ENCODE data around the gene SLC1A1. TPM values are rescaled to one million over a fixed set of nuclear protein-coding genes. Genes with fewer than 3 reads are reported as not detected.
"Not testable (repeated sequence)": the region's sequence is repeated elsewhere in the genome, so short reads cannot be mapped to it uniquely, and the experiment has no call there.

Gene SLC1A1
- total RNA-seq, 4 donors from 2014 or later, result 6.8 to 19.2 (median 11.8) TPM

DNA sequence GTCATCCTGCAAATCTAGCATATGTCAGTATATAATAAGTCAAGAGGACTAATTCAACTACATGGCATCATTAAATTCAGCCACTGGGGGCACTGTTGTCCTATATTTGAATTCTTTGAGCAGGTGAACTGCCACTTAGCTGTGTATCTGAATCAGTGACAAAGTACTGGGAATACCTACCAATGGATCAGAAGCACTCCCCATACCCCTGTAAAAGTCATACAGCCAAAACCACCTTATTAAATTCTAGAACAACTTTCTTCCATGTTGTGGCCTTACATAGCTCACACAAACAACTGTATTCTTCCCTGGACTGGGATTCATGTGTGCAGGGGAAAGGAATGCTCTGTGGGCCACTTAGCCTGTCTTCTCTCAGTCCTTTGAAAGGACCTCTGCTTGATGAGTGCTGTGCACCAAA is 114.4 kb downstream of the SLC1A1 start:
- intact Hi-C loops (cut with DNase I; ENCODE audit: low total_unique reads), result no loop called here
- H3K27me3 ChIP-seq, result no peaks in the 10 kb centered on the region
- TF ChIP-seq, protein P1, sequence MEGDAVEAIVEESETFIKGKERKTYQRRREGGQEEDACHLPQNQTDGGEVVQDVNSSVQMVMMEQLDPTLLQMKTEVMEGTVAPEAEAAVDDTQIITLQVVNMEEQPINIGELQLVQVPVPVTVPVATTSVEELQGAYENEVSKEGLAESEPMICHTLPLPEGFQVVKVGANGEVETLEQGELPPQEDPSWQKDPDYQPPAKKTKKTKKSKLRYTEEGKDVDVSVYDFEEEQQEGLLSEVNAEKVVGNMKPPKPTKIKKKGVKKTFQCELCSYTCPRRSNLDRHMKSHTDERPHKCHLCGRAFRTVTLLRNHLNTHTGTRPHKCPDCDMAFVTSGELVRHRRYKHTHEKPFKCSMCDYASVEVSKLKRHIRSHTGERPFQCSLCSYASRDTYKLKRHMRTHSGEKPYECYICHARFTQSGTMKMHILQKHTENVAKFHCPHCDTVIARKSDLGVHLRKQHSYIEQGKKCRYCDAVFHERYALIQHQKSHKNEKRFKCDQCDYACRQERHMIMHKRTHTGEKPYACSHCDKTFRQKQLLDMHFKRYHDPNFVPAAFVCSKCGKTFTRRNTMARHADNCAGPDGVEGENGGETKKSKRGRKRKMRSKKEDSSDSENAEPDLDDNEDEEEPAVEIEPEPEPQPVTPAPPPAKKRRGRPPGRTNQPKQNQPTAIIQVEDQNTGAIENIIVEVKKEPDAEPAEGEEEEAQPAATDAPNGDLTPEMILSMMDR (IDR thresholded peaks at IDR 0.05), result peak; percentile 47 to 65 (median 54)
- no peak for TF ChIP-seq POLR2A (IDR thresholded peaks at IDR 0.05)

DNA sequence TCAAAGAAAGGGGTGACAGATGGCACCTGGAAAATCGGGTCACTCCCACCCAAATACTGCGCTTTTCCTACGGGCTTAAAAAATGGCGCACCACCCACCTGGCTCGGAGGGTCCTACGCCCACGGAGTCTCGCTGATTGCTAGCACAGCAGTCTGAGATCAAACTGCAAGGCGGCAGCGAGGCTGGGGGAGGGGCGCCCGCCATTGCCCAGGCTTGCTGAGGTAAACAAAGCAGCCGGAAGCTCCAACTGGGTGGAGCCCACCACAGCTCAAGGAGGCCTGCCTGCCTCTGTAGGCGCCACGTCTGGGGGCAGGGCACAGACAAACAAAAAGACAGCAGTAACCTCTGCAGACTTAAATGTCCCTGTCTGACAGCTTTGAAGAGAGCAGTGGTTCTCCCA is 115.8 kb downstream of the SLC1A1 start:
- H3K4me3 ChIP-seq; H3K27me3 ChIP-seq; H3K4me1 ChIP-seq; intact Hi-C loops (cut with DNase I; ENCODE audit: low total_unique reads); DNase-seq; H3K36me3 ChIP-seq; H3K27ac ChIP-seq; H3K9me3 ChIP-seq: not testable (repeated sequence)

More for the DNA sequence above, 114.4 kb downstream of the SLC1A1 start:
- peak; percentile 24 to 59 for DNase-seq
- H3K4me1 ChIP-seq, result no peaks in the 10 kb centered on the region
- H3K27ac ChIP-seq, result no peak overlapping the region
- H3K4me3 ChIP-seq, result no peak overlapping the region
- H3K36me3 ChIP-seq, result no peaks in the 10 kb centered on the region
- H3K9me3 ChIP-seq, result no peaks in the 10 kb centered on the region

DNA sequence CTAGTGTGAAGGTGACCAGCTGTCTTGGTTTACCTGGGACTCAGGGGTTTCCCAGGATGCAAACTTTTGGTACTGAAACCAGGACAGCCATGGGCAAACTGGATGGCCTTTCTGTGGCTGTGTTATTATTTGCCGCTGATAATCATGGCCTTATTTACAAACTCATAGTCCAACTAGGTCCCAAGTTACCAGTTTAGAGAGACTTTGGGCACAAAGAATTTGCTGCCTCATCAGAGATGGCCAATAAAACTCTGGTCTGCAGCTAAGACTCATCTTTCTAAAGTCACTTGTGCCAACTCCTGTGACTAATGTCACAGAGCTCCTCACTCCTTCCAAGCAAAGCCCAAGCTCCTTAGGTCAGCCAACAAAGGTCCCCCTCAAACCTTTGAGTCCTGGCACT is 124.4 kb downstream of the SLC1A1 start:
- Histone ChIP-seq H3K36me3 (no peaks in the 10 kb centered on the region), H3K27ac (no peak overlapping the region), H3K9me3 (no peaks in the 10 kb centered on the region), H3K27me3 (no peaks in the 10 kb centered on the region), H3K4me3 (no peak overlapping the region), H3K4me1 (no peaks in the 10 kb centered on the region)
- no peak for TF ChIP-seq POLR2A (IDR thresholded peaks at IDR 0.05)
- TF ChIP-seq, protein P1 (IDR thresholded peaks at IDR 0.05), result no peak
- DNase-seq, result no peak
- intact Hi-C loops (cut with DNase I; ENCODE audit: low total_unique reads), result no loop called here

DNA sequence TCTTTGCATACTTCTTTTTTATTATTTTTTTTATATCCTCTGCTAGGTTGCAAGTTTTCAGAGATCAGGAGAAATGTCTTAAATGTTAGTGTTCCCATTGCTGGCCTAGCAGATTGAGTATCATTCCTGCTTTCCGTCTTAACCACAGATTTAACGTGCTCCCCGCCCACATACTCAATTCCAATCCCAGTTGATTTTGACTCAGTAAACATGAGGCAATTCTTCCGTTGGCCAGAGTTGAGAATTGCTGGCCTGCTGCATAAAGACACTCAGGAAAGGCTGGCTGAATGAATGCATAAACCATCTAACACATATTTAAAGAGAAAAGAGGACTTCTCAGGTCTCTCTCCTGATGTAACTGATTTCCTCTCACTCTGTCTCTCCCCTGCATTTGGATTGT is 125.0 kb downstream of the SLC1A1 start:
- H3K36me3 ChIP-seq, result no peaks in the 10 kb centered on the region
- H3K27me3 ChIP-seq, result no peaks in the 10 kb centered on the region
- H3K4me3 ChIP-seq, result no peak overlapping the region
- no peak overlapping the region for H3K27ac ChIP-seq
- H3K4me1 ChIP-seq, result no peaks in the 10 kb centered on the region
- intact Hi-C loops (cut with DNase I; ENCODE audit: low total_unique reads), result no loop called here
- no peak for DNase-seq
- TF ChIP-seq POLR2A (IDR thresholded peaks at IDR 0.05), result no peak
- no peaks in the 10 kb centered on the region for H3K9me3 ChIP-seq

DNA sequence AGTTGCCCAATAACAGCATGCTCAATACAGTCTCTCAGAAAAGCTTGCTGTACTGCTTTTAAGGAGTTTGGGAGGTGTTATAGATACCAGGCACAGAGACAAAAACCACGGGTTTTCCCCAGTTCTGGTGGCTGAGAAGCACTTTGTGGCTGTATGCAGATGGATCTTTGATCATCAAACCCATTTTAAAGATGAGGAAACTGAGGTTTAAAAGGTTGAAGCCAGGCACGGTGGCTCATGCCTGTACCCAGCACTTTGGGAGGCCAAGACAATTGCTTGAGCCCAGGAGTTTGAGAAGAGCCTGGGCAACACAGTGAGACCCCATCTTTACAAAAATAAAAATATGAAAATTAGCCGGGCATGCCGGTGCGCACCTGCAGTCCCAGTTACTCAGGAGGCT is 125.5 kb downstream of the SLC1A1 start:
- no peak for DNase-seq
- Histone ChIP-seq H3K27ac (no peak overlapping the region), H3K27me3 (no peaks in the 10 kb centered on the region), H3K9me3 (no peaks in the 10 kb centered on the region), H3K36me3 (no peaks in the 10 kb centered on the region), H3K4me1 (no peaks in the 10 kb centered on the region), H3K4me3 (no peak overlapping the region)
- TF ChIP-seq, protein P1 (IDR thresholded peaks at IDR 0.05), result no peak
- no peak for TF ChIP-seq POLR2A (IDR thresholded peaks at IDR 0.05)
- intact Hi-C loops (cut with DNase I; ENCODE audit: low total_unique reads), result no loop called here

GRCh38 chr9:4617752-4618151 is 127.5 kb downstream of the SLC1A1 start:
- no peak for DNase-seq
- TF ChIP-seq, protein P1 (IDR thresholded peaks at IDR 0.05), result no peak
- no peak for TF ChIP-seq POLR2A (IDR thresholded peaks at IDR 0.05)
- intact Hi-C loops (cut with DNase I; ENCODE audit: low total_unique reads), result no loop called here
- H3K27ac ChIP-seq, result no peak overlapping the region
- no peak overlapping the region for H3K4me3 ChIP-seq
- H3K36me3 ChIP-seq, result no peaks in the 10 kb centered on the region
- H3K27me3 ChIP-seq, result no peaks in the 10 kb centered on the region
- no peaks in the 10 kb centered on the region for H3K9me3 ChIP-seq
- H3K4me1 ChIP-seq, result no peaks in the 10 kb centered on the region

Measured in uterus (tissue), 4 donors.